HS-27A (cell line): ENCODE data around the gene MARF1.
"Not testable (repeated sequence)": the region's sequence is repeated elsewhere in the genome, so short reads cannot be mapped to it uniquely, and the experiment has no call there.

Experiments used
- DNase-seq: peaks from one replicate; pipeline ENCODE4 v3.0.0-alpha.2; 2012; ENCODE audit warnings: low read depth, missing footprints

Gene MARF1

DNA sequence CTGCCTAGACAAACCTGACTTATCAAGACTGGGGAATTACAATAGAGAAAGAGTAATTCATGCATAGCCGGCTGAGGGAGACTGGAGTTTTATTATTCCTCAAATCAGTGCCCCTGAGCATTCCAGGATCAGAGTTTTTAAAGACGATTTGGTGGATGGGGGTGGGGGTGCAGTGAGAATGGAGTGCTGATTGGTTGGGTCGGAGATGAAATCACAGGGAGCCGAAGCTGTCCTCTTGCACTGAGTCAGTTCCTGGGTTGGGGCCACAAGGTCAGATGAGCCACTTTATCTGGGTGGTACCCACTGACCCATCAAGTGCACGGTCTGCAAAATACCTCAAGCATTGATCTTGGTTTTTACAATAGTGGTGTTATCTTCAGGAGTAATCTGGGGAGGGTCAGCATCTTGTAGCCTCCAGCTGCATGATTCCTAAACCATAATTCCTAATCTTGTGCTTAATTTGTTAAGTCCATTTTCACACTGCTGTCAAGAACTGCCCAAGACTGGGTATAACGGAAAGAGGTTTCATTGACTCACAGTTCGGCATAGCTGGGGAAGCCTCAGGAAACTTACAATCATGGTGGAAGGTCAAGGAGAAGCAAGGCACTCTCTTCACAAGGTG lies 69.6 kb downstream of the MARF1 start:
- no peak for DNase-seq

DNA sequence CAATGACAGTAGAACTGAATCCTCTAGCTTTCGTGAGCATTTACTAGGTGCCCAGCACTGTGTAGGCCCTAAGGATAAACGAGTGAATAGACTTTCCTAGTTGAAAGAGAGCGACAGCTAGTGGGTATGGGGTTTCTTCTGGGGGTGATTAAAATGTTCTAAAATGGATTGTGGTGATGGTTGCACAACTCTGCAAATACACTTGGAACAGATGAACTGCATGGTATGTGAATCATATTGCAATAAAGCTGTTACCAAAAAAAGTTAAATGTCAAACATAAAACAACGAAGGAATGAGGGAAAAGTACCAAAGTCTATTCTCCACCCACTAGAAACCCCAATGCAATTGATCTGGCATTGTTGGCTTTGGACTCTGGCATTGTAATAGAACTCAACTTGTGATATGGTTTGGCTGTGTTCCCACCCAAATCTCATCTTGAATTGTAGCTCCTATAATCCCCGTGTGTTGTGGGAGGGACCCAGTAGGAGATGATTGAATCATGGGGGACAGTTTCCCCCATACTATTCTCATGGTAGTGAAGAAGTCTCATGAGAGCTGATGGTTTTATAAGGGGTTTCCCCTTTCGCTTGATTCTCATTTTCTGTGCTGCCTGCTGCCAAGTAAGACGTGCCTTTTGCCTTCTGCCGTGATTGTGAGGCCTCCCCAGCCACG lies 70.5 kb downstream of the MARF1 start:
- no peak for DNase-seq

DNA sequence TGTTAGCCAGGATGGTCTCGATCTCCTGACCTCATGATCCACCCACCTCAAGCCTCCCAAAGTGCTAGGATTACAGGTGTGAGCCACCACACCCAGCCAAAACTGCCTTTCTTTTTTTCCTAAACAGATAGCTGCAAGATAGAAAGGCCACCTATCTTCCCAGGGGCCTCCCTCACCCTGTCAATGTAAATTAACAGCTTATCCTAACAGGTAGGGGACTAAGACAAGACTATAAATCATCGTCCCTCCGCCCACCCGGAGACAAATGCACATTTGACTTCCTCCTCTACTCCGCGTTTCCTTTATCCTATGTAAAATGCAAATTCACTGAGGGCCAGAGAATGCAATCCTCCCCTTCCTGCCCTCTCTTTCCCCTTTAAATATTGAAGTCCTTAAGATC lies 71.4 kb downstream of the MARF1 start:
- no peak for DNase-seq

- not testable (repeated sequence) for DNase-seq
Observed at GRCh38 chr16:15570666-15571065, 72.3 kb downstream of the MARF1 start.

GRCh38 chr16:15567823-15568222 lies 75.1 kb downstream of the MARF1 start:
- DNase-seq: no peak

GRCh38 chr16:15566095-15566494 lies 76.9 kb downstream of the MARF1 start:
- no peak for DNase-seq

DNA sequence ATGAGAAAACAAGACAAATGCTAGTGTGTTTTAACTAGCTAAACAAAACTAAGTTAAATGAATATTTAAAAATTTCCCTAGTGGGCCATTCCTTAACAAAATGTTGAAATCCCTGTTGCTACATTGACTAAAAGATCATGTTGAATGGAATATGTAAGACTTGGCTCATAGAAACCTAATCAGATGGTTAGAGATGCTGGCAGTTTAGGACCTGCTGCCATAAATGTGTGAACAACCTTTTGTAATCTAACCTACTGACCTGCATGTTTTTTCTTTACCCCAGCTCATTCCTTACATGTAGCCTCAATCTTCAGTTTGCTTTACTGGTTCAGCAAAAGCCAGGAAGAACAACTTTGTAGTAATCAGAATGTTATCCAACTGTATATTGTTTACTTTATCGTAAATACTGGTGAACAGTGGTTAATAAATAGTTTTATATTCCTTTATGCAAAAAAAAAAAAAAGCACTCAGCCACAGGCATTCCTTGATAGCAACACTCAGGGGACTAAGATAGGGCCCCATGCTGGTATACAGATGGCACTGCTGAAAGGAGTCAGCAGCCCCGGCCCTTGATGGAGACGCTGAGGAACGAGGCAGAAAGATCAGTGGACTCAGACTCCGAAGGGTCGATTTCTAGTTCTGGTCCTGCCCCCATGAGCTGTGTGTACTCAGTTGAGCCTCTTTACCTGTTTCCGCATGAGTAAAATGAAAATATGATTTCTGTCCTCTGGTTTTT lies 78.2 kb downstream of the MARF1 start:
- no peak for DNase-seq

DNA sequence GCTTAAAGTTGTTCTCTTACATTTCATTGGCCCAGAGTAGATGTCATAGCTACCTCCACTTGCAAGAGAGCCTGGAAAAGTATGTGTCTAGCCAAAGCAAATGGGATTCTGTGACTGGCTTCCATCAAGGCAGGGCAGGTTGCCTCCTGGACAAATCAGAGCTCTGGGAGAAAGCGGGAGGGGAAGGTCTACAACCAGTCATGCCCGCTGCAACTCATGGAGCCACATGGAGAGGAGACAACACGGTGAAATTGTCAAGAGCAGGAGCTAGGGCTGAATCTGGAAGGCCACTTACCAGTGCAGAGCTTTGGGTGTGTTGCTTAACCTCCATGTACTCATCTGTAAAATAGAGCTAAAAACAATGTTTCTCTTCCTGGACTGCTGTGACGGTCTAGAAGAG lies 83.8 kb downstream of the MARF1 start:
- no peak for DNase-seq

DNA sequence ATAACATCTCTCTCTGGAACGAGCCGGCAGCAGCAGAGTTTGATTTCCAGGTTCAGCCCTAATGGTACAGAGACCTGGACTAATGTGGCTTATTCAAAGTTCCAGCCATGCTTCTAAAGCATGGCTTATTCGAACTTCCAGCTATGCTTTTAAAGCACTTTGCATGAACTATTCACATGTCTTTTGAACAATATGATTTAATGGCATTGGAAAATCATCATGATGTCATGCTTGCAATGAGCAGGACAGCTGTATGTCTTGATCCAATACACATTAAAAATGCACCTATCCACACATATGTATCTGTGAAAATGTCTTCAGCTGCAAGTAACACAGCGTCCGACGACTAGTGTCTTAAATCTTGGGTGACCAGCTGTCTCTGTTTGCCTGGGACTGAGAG lies 85.7 kb downstream of the MARF1 start:
- no peak for DNase-seq

DNA sequence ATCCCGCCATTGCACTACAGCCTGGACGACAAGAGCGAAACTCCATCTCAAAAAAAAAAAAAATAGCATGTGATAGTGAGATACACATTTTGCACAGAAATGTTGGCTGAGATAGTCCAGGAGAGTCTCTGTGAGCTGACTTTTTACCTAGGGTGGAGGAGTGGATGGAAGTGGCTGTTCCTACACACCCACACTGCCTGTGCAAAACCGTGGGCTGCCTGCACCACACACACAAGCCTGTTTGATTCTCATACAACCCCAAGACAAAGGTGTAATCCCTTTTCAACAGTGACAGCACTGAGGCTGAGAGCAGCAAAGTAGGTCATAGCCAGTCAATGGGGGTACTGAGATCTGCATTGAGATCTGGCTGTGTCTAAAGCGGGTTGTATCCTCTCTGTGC lies 86.8 kb downstream of the MARF1 start:
- no peak for DNase-seq

DNA sequence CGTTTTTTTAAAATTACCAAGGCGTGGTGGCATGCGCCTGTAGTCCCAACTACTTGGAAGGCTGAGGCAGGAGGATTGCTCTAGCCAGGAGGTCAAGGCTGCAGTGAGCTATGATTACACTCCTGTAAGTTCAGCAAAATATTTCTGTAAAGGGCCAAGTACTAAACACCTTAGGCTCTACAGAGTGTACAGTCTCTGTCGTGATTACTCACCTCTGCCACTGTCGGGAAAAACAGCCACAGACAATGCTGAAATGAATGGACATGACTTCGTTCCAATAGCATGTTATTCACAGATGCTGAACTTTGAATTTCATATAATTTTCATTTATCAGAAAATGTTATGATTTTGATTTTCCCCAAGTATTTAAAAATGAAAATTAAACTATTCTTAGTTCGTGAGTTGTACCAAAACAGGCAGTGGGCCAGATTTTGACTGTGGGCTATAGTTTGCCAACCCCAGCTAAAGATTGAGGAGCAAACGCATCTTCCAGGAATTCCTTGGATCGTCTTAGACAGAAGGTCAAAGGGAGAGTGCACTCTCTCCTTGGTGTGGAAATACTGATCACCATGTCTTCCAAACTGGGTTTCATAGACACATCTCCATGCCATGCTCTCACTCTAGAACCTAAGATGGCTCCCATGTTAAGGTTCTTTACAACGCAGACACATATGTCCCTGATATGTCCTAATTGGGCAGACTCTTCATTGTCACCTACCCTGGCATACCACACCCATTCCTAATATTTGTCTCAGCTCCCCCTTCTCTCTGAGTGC lies 89.5 kb downstream of the MARF1 start:
- DNase-seq: no peak

- DNase-seq: no peak
Observed at GRCh38 chr16:15552507-15552906, 90.4 kb downstream of the MARF1 start.

DNA sequence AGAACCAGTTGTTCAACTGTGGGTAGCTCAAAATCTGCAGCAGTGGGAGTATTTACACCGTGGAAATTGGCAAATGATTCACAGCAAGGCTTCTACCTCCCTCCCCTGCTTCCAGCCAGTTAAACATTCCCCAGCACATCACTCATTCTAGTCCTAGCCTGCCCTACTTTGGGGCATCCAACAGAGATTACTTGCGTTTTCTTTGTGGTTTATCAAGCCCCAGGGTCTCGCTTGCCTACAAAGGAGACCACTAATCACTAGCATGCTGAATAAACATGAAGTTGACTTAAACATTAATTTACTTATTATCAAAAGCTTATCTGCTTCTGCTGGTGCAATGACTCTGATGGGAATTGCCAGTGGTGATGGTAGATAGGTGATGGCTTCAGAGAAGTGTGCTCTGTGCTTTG lies 94.5 kb downstream of the MARF1 start:
- DNase-seq: no peak

GRCh38 chr16:15547768-15548096 lies 95.2 kb downstream of the MARF1 start:
- no peak for DNase-seq

DNA sequence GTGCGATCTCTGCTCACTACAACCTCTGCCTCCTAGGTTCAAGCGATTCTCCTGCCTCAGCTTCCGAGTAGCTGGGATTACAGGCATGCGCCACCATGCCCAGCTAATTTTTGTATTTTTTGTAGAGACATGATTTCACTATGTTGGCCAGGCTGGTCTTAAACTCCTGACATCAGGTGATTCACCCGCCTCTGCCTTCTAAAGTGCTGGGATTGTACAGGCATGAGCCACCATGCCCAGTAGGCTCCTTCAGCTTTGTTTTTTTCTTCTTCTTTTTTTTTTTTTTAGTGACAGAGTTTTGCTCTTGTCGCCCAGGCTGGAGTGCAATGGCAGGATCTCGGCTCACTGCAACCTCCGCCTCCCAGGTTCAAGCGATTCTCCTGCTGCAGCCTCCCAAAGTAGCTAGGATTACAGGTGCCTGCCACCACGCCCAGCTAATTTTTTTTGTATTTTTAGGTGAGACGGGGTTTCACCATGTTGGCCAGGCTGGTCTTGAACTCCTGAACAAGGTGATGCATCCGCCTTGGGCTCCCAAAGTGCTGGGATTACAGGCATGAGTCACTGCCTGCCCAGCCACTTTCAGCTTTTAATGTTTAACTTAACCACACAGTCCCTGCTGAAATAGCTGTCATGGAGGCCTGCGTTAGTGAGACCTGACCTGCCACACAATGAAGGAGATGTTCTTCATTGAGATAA lies 95.7 kb downstream of the MARF1 start:
- DNase-seq: not testable (repeated sequence)

DNA sequence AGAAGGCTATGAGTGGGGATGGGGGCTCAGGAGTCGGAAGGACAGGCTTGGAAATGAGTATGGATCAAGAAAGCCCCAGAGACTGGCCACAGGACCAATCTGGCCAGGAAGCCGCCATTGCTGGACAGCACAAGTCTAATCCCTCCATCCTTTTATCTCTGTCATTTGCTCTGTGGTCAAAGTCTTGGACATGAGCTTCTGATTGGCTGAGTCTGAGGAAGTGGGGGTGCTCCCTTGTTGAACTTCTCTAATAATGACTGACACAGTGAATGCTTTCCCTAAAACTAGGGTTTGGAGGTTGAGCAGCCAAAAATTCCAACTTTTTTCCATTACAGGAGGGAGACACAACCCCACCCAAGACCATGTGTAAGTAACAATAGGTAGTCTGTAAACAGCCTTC lies 97.4 kb downstream of the MARF1 start:
- no peak for DNase-seq

DNA sequence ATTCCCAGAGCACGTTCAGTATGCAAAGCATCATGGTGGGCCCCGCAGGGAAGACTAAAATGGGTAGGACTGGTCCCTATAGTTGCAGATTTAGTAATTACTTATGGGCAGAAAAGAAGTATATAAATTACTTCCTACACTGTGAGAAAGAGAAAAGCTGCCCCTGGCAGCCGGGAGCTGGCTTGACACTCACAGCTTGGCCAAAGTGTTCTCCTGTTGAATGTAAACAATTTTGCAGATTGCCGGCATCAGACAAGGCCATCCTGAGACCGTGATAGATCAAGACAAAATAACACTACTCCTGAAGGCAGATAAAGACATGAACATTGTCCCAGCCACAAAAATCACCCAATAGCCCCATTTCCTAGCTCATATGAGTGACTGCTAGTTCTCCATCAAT lies 98.5 kb downstream of the MARF1 start:
- no peak for DNase-seq
